ENCODE data around the gene CCSER1.

The CCSER1 gene

DNA sequence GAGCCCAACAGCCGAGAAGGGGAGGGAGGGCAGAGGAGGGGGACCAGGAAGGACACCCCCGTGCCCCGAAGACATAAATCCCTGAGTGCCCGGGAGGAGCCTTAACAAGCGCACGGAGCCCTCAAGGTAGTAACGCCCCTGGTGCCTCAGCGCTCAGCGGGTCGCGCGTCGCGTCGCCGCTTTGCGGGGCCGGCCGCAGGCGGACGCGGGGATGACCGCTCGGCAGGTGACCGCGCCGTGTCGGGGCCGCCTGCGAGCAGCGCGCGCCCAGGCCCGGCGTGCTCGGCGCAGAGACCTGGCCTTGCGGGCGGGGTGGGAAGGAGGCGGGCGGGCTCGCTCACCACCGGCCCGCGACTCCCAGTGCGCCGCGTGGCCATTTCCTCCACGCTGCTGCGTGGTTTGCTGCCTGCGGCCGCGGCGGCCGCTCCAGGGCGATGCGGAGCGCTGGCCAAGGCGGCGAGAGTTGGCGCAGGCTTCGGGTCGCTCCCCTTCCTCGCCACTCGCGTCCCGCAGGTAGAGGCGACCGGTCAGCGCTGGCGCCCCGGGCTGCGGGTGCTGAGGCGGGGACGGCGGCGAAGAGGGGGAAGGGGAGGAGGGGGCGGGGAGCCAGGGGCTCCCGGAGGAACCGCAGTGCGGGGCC is 632 bp downstream of the CCSER1 start:
- DNase-seq (ENCODE audit: low read depth, low spot score) = peak; percentile 58

DNA sequence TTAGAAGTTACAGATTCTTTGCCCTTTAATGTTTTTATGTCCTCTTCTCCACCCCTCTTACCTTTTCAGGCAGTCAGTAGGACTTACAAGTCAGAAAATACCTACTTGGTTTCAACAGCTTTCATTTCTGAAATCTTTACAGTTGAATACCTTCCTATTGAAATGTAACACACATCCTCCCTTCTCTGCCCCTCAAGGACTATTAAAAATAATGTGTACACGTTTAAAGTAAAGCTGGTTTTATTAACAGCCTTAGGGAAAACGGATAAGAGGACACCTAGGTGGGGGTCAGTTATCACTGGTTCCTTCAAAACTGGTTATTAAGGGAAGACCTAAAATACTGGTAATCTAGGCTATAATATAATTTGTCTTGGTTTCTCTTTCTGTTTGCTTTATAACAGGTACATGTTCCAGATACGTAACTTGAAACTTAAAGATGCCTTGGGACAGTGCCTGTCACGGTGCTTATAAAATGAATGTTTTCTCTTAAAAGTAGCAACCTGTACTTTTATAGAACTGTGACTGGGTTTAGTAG is 1.8 kb downstream of the CCSER1 start:
- no peak for DNase-seq (ENCODE audit: low read depth, low spot score)

DNA sequence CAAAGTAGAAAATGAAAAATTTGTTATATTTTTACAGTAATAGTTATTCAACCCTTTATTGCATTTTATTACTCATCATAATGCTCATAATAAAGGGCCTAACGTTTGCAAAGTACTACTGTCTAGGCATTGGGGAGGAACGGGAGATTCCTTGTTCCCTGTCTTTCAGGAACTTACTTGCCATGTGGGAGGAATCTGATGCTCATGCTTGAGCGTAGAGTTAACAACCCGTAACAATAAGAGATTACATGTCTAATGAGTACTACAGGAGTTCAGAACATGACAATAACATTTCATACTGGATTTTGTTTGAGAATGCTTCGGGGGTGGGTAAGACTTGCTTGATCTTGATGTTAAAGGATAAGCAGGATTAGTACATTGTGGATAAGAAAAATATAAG is 2.9 kb downstream of the CCSER1 start:
- DNase-seq (ENCODE audit: low read depth, low spot score) = no peak

DNA sequence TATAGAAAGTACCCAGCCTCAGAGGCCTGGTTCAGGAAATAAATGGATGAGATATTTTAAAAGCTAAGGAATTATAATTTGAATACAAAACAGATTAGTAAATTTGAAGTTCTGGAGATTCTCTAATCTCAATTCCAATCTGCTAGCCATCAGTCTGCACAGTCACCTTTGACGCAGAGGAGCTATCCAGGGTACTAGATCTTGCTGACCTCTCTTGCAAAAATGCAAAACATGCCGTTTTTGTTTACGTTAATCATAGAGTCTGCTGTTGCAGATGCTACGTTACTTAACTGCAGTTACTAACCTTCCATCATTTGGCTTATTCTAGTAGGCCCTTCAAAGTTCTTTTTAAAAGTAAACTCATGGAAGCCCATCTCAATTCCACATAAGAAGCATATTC is 10.4 kb downstream of the CCSER1 start:
- peak; percentile 44 for DNase-seq (ENCODE audit: low read depth, low spot score)

DNA sequence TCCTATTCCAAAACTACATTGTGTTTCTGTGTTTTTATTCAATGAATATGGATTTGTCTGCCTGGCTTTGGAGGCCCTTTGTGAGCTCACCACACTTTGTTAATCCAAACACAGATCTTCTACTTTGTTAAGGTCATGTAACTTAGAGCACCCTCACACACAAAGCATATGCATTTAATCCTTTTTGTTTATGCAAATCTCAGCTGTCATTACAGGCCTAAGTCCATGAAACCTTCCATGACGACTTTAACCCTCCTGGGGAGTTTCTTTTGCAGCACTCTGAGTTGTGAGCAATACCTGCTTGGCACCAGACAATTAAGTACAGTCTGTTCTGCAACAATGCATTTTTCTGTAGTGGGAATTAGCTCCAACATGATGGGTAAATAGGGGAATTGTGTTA is 14.9 kb downstream of the CCSER1 start:
- no peak for DNase-seq (ENCODE audit: low read depth, low spot score)

DNA sequence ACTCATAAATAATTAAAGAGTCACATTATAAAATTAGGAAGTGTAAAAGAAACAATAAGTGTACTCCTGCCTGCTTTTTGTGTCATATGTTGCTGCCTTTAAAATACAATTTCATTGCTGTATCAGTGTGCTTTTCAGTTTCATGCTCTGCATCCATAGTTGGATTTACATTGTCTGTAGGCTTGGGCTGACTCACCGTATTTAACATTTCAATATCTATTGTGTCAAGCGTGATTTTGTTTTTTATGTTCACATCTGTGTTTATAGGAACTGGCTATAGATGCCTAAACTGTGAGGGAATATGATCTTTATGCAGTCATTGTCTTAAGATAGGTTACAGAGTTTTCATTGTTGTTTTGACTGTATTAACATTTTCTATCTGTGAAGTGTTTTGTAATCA is 18.1 kb downstream of the CCSER1 start:
- no peak for DNase-seq (ENCODE audit: low read depth, low spot score)

DNA sequence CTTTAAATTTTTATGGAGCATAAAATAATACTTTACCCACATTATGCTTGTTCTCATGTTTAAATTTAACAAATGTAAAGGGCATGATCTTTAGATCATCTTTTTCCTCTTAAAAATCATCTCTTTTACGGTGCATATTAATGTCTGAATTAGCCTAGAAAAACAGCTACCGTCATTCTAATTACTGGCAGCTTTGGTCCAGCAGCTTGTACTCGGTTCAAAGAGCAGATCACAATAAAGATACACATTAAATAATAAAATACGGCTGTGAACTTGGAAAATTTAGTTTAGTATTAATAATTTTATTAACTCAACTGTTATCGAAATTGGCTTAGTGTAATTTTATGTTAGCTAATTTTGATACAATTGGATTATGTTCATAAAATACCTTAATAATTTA is 19.1 kb downstream of the CCSER1 start:
- no peak for DNase-seq (ENCODE audit: low read depth, low spot score)

DNA sequence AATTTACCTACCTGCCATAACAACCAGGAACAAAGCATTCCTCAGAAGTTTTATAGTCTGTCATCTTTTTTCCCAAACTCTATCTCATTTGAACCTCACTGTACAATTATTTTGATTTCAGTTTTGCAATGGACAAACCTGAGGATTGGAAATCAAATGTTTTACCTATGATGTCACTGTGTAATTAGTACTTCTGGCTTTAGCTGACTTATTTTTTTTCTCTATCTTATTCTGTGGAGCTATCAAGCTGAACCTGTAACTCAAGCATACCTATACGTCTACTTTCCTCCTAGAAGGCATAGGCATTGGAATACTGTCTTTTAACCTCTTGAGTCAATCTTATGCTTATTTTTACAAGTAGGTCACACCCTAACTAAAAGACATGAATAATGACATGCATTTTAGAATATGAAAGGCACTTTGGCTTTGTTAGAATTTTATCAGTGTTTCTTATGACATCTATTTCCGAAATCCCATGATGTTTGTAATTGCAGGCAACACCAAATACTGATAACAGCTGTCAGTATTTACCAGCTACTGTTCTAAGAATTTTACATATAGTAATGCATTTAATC is 21.5 kb downstream of the CCSER1 start:
- no peak for DNase-seq (ENCODE audit: low read depth, low spot score)

DNA sequence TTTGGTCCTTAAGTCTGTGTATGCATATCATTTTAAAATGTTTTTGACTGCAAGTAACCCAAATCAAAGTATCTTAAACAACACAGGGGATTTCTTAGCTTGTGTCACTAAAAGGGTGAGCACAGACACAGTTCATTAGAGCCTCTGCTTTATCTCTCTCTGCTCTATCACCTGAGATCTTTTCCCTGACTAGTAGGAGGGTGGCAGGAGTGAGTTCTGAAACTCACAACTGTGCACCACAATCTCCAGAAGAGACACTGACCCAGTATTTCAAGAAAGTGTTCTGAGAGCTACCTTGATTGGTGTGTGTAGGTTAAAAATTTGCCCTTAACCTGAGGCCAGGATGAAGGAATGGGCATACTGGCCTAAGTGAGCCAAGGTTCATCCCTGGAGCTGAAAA is 24.8 kb downstream of the CCSER1 start:
- no peak for DNase-seq (ENCODE audit: low read depth, low spot score)

DNA sequence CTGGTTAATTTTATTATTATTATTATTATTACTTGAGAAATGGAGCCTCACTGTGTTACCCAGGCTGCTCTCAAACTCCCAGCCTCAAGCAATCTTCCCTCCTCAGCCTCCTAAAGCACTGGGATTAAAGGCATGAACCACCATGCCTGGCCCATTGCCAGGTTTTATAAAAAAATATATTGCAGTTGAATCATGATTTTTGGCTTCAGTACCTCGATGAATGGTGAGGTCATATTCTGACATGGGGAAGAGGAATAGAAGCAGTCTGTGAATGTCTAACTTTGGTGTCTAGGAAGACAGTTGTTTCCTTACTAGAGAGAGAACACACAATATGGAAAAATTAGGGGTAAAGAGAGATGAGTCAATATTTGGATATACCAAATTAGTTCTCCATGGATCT is 32.0 kb downstream of the CCSER1 start:
- DNase-seq (ENCODE audit: low read depth, low spot score) = no peak

DNA sequence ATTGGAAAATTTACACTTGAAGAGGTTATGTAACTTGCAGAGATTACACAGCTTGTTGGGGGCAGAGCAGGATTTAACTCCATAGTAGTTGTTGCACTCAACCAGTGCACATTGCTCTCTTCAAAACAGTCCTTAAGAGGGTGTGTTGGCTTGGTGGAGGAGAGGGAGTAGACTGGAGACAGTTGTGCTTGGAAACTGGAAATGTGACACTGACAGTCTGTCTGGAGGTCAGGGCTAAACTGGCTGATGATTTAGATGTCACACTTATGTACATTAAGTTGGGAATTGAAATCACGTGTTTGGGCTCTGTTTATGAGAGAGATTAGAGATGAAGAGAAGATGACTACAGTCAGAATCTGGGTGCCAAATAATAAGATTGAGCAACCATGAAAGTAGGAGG is 32.9 kb downstream of the CCSER1 start:
- DNase-seq (ENCODE audit: low read depth, low spot score) = no peak

DNA sequence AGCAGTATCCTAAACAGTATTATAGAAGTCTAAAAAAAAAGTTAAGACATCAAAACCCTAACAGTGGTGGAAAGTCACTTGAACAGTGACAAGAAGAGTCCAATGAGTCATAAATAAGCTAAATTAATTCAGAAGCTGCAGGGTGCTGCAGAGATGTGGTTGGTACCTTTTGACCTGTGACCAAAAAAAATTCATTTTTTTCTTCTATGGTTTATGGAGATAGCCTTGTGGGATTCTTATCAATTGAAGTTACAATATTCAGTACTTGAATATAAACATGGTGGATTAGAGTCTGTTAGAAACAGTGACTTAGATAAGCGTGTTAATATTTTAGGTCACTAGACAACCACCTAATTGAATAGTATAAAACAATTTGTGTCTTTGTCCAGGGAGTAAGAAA is 35.4 kb downstream of the CCSER1 start:
- no peak for DNase-seq (ENCODE audit: low read depth, low spot score)

DNA sequence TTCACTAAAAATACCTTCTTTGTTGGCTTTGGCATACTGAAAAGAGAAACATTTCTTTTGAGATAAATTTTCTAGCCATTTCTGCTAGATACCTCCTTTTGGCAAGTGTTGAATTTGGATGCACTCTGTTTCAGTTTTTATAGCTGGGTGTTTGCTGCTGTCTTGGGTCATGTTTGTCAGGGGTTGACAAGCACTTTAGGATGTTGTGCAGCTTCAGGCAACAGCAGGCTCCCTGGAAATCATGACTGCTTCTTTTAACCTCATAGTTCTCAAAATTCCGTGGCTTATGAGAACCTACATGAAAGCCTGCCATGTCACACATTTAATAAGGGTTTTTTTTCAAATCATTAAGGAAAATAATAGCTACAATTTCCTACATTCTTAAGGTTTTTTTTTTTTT is 36.7 kb downstream of the CCSER1 start:
- no peak for DNase-seq (ENCODE audit: low read depth, low spot score)

DNA sequence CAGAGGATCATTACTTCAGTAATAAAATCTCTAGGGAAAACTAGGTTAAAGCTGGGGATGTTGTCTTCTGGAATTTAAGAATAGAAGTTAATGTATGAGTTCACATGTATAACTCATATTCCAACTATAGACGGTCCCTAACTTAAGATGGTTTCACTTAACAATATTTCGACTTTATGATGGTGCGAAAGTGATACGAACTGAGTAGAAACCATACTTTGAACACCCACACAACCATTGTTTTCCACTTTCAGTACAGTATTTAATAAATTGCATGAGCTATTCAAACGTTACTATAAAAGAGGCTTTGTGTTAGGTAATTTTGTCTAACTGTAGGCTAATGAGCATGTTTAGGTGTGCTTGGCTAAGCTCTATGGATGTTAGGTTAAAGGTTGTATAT is 38.7 kb downstream of the CCSER1 start:
- DNase-seq (ENCODE audit: low read depth, low spot score) = no peak

DNA sequence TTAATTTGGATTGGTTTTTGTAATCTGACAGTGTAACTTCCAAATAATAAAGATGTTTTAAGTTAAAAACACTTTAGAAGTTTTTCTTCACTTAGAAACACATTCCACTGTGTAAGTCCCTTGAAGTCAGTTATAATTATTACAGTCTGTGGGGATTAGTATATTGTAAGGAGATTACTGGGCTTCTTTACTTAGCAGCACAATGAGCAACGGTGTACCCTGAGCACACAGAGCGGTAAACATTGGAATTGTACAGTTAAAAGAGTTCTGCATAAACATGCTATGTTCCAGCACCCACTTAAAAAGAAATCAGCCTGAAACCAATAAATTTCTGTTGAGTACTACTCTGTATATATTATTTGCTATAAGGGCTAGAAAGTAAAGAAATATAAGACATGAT is 44.3 kb downstream of the CCSER1 start:
- DNase-seq (ENCODE audit: low read depth, low spot score) = no peak

DNA sequence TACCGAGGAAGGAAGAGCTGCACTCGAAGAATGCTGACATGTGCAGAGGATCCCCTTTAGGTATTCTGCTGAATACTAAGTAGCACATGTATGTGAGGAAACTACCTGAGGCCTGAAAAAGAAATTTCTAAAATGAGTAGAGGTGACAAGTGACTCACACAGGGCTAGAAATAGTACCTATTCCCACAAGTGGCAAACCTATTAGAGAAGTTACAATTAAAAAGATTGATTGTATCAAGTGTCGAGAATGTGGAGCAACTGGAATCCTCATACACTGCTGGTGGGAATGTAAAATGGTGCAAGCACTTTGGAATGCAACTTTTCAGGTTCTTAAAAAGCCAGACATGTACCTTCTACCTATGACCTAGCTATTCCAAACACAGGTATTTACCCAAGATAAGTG is 47.4 kb downstream of the CCSER1 start:
- no peak for DNase-seq (ENCODE audit: low read depth, low spot score)

DNA sequence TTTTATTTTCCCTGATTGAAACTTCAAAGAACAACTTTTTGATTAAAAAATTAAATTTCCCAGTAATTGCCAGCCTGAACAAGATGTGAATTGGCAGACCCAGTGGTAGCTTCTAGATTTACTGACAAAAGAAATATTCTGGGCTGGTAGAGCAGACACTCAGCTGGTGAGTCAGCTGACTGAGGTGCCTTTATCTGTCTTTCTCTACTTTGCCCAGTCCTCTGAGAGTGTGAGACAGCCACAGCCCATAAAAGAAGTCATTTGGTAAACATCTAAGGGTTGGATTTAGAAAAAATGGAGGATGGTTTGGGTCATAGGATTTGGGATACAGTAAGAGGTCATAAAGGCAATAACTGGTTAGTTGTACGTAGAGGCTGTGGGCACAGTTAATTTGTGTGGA is 54.5 kb downstream of the CCSER1 start:
- DNase-seq (ENCODE audit: low read depth, low spot score) = peak; percentile 2

DNA sequence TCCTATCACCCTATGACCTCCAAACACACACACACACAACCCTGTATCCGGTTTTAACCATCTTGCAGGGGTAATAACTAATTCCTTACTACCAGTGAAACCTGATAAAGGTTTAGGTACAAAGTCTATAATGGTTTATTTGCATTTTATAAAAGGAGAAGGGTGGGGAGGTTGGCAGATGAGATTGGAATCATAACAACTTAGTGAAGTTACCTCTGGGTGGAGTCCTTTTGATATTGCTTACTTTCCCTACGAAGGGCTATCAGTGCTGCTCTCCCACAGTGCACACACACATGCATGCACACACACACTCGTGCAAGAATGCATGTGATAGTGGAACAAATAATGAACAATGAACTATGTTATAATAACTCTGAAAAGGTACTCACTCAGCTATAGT is 56.1 kb downstream of the CCSER1 start:
- DNase-seq (ENCODE audit: low read depth, low spot score) = no peak

DNA sequence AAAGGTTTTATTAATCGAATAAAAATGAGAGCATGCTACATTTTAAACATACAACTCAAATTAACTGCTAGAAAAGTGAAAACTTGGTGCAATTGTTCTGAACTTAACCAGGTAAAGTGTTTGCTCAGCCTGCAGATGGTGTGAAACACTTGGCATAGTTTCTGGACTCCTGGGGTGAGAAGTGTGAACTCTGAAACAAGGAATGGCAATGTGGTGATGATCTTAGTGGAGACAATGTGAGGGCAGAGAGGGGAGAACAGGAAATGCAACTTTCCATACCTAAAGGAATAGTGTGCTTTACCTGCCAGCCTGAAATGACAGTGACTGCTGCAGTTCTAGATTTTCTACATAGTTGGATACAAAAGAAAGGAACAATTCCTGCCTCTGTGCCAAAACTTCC is 57.4 kb downstream of the CCSER1 start:
- DNase-seq (ENCODE audit: low read depth, low spot score) = no peak

DNA sequence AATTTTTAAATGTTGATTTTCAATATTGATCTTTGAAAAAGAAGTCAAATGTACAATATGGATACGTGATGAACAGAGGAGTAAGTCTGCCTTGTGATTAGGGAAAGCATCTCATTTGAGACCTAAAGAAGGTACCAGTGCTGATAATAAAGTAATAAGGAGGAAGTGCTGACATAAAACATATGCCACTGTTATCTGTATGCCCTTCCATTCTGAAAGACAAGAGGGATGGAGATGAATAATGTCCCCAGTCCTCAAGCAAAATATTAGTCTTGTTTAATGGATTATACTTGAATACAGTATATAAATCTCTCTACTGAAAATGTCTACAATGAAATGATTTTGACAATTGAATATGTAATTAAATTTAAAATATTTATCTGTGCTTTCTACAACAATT is 58.2 kb downstream of the CCSER1 start:
- no peak for DNase-seq (ENCODE audit: low read depth, low spot score)

DNA sequence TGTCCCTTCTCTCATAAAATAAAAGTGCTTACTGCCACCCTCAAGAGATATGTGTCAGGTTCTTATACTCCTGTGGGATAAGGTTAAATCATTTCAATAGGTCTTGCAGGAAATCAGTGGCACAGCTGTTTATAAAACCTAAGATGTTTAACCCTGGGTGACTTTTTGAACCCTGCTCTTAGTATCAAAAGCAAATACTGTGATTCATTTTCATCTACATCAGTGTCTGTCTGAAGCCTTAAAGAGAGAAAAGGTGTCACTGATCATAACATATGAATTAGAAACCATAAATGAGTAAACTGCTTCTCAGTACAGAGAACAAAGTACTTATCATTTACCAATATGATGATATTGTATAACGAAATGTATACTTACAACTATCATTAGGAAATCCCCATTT is 59.0 kb downstream of the CCSER1 start:
- DNase-seq (ENCODE audit: low read depth, low spot score) = no peak

DNA sequence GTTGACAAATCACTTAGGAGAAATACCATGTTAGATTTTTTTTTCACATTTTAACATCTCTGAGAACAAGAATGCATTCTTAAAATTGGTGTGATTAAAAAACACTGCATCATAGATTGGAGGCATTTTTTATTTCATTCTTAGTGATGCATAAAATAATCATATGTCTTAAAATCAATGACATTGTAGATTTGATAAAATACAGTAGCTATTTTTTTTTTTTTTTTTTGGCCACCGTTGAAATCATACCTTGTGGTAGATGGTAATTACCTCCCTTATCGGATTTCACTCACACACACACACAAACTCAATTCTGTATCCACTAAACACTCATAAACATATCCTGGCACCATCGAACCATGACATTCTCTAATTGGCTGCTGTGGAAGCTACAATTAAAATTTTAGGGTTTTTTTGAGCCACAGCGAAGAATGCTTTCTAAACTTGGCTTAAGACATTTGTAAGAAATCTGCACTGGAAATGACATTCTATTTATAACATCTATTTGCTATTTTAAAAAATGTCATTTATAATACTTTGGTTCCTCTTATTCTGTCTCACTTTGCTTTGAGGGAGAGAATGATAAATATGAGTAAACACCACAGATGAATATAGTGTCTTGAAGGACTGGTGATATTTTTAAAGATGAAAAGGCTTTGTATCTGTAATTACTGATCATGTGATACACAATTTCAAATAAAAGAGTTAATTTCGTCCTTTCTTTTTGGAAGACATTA is 60.1 kb downstream of the CCSER1 start:
- DNase-seq (ENCODE audit: low read depth, low spot score) = no peak

DNA sequence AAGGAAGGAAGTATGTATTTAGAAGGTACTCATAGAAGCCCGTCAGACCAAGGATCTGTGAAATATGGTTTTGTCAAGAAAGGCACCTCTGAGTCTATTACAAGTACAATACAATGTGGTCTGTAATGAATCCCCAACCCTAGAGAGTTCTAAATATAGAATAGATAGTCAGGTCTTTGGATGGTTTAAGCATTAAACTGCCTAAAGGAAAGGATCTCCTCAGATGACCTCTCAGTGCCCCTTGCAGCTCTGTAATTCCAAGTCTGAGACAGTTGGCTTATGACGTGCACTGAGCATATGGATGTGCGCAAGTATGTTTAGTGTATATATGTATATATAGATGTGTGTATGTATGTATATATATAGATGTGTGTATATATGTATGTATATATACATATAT is 62.0 kb downstream of the CCSER1 start:
- no peak for DNase-seq (ENCODE audit: low read depth, low spot score)

Measured in astrocyte of the hippocampus (primary cell).